ENCODE measurements around the gene LMAN2. TPM values are rescaled to one million over a fixed set of nuclear protein-coding genes. Genes with fewer than 3 reads are reported as not detected.

Gene LMAN2
- total RNA-seq, 4 donors from 2014 or later: 144 to 179 (median 154) TPM

- H3K9me3 ChIP-seq: no peaks in the 10 kb centered on the region
- H3K4me1 ChIP-seq: peaks cover 0 to 54% (median 19%) of the 10 kb centered on the region in 4 donors
- TF ChIP-seq EP300 (IDR thresholded peaks at IDR 0.05): no peak
- no peak for TF ChIP-seq POLR2A (IDR thresholded peaks at IDR 0.05)
- TF ChIP-seq, protein P1, sequence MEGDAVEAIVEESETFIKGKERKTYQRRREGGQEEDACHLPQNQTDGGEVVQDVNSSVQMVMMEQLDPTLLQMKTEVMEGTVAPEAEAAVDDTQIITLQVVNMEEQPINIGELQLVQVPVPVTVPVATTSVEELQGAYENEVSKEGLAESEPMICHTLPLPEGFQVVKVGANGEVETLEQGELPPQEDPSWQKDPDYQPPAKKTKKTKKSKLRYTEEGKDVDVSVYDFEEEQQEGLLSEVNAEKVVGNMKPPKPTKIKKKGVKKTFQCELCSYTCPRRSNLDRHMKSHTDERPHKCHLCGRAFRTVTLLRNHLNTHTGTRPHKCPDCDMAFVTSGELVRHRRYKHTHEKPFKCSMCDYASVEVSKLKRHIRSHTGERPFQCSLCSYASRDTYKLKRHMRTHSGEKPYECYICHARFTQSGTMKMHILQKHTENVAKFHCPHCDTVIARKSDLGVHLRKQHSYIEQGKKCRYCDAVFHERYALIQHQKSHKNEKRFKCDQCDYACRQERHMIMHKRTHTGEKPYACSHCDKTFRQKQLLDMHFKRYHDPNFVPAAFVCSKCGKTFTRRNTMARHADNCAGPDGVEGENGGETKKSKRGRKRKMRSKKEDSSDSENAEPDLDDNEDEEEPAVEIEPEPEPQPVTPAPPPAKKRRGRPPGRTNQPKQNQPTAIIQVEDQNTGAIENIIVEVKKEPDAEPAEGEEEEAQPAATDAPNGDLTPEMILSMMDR (IDR thresholded peaks at IDR 0.05): no peak
- 71 to 80% methylated on average over 29 of the region's 29 CpGs for WGBS, 2 donors
- no peaks in the 10 kb centered on the region for H3K36me3 ChIP-seq
- peaks cover 0 to 6% of the 10 kb centered on the region in 2 donors for H3K27me3 ChIP-seq
- H3K4me3 ChIP-seq: peak overlapping the region in 2 of 4 donors; percentile 47 to 58
- H3K27ac ChIP-seq: no peak overlapping the region
- no peak for DNase-seq (ENCODE audit: low spot score in 2 of 2)
These were observed 16.8 kb upstream of the LMAN2 start for GRCh38 chr5:177367981-177368868.

- Histone ChIP-seq H3K27ac (peak overlapping the region in 2 of 4 donors; percentile 60 to 90), H3K4me3 (peak overlapping the region; percentile 31 to 58 (median 44)), H3K27me3 (peaks cover 0 to 6% of the 10 kb centered on the region in 2 donors), H3K9me3 (no peaks in the 10 kb centered on the region), H3K36me3 (no peaks in the 10 kb centered on the region), H3K4me1 (peaks cover 0 to 62% (median 27%) of the 10 kb centered on the region in 4 donors)
- TF ChIP-seq POLR2A (IDR thresholded peaks at IDR 0.05): no peak
- TF ChIP-seq, protein P1 (IDR thresholded peaks at IDR 0.05): no peak
- no peak for TF ChIP-seq EP300 (IDR thresholded peaks at IDR 0.05)
- no peak for DNase-seq (ENCODE audit: low spot score in 2 of 2)
- 27% methylated on average over 40 to 46 of the region's 46 CpGs for WGBS, 2 donors
These were observed 15.9 kb upstream of the LMAN2 start for GRCh38 chr5:177367323-177367848.

DNA sequence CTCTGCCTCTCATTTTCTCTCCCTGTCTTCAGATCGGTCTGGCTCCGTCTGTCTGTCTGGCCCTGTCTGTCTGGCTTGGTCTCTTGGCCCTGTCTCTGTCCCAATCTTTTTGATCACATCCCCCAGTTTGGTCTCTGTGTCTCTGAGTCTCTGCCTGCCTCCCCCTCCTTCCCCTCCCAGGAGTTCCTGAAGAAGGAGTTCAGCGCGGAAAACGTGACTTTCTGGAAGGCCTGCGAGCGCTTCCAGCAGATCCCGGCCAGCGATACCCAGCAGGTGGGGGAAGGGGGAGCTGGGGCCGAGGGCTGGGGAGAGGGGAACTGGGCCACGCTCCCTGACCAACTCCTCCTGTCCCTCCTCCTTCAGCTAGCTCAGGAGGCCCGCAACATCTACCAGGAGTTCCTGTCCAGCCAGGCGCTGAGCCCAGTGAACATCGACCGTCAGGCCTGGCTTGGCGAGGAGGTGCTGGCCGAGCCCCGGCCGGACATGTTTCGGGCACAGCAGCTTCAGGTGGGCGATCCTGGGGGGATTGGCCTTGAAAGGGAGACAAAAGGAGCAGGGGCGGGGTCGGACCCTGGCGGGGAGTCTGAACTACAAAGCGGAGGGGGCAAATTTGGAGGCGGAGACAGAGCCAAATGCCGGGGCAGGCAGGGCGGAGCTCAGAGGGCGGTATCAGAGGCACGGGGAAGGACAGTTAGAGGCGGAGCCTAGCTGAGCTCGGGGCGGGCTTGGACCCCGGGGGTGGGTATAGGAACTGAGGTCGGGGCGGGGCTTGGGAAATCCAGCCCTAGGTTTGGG lies 15.3 kb upstream of the LMAN2 start:
- Histone ChIP-seq H3K36me3 (no peaks in the 10 kb centered on the region), H3K4me1 (peaks cover 0 to 62% (median 28%) of the 10 kb centered on the region in 4 donors), H3K27ac (peak overlapping the region; percentile 60 to 90 (median 84)), H3K9me3 (no peaks in the 10 kb centered on the region), H3K4me3 (peak overlapping the region; percentile 31 to 58 (median 44)), H3K27me3 (peaks cover 0 to 6% of the 10 kb centered on the region in 2 donors)
- TF ChIP-seq, protein P1 (IDR thresholded peaks at IDR 0.05): no peak
- peak; percentile 22 for TF ChIP-seq EP300 (IDR thresholded peaks at IDR 0.05)
- peak in 1 of 2 donors; percentile 44 for TF ChIP-seq POLR2A (IDR thresholded peaks at IDR 0.05)
- DNase-seq (ENCODE audit: low spot score in 2 of 2): peak; percentile 70 to 72
- WGBS, 2 donors: 18 to 26% methylated on average over 34 of the region's 36 CpGs

GRCh38 chr5:177365845-177366527 lies 14.5 kb upstream of the LMAN2 start:
- DNase-seq (ENCODE audit: low spot score in 2 of 2): no peak
- WGBS, 2 donors: 72 to 78% methylated on average over 7 to 13 of the region's 14 CpGs
- H3K27me3 ChIP-seq: no peaks in the 10 kb centered on the region
- peak overlapping the region; percentile 60 to 90 (median 84) for H3K27ac ChIP-seq
- no peaks in the 10 kb centered on the region for H3K36me3 ChIP-seq
- no peak overlapping the region for H3K4me3 ChIP-seq
- peaks cover 0 to 57% (median 26%) of the 10 kb centered on the region in 4 donors for H3K4me1 ChIP-seq
- no peaks in the 10 kb centered on the region for H3K9me3 ChIP-seq
- TF ChIP-seq, protein P1 (IDR thresholded peaks at IDR 0.05): no peak
- TF ChIP-seq EP300 (IDR thresholded peaks at IDR 0.05): no peak
- TF ChIP-seq POLR2A (IDR thresholded peaks at IDR 0.05): no peak

Data from tibial nerve (tissue), 4 donors.